HG03521 (cell line): ENCODE data around the gene PSMG1.
A peak's percentile ranks its signal among the peaks of the same experiment; 100 is the strongest.
"Not testable (repeated sequence)": the region's sequence is repeated elsewhere in the genome, so short reads cannot be mapped to it uniquely, and the experiment has no call there.

Experiments
- ATAC-seq: cut with Tn5 transposase; IDR thresholded peaks from one replicate; pipeline ENCODE4 v1.9.1; 2021; ENCODE audit warnings: mild to moderate bottlenecking, moderate library complexity; ENCODE audit not compliant: unreplicated experiment

Gene PSMG1, protein sequence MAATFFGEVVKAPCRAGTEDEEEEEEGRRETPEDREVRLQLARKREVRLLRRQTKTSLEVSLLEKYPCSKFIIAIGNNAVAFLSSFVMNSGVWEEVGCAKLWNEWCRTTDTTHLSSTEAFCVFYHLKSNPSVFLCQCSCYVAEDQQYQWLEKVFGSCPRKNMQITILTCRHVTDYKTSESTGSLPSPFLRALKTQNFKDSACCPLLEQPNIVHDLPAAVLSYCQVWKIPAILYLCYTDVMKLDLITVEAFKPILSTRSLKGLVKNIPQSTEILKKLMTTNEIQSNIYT

GRCh38 chr21:39183272-39184049, at the start of gene PSMG1:
PSMG1 (minus strand) TSS chr21:39183451; CDS start chr21:39183385, 66 bp downstream.
- peak; percentile 88 for ATAC-seq

- no peak for ATAC-seq
Observed at GRCh38 chr21:39232861-39233291, 49.6 kb upstream of the PSMG1 start.

GRCh38 chr21:39224930-39225329, 41.7 kb upstream of the PSMG1 start:
- no peak for ATAC-seq

DNA sequence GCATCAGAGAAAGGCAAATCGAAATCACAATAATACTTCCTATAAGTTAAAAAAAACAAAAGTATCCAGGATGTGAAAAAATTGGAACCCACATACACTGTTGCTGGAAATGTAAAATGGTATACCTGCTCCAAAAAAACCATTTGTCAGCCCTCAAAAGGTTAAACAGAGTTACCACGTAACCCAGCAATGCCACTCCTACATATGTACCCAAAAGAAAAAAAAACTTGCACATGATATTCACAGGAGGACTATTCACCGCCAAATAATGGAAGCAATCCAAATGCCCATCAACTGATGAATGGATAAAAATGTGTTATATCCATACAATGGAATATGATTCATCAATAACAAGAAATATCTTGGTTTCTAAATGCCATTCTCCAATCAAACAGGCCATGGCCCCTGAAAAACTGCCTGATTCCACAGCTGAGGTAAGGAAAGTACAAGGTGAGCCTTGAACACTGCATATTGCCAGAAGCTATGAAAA, 38.8 kb upstream of the PSMG1 start:
- ATAC-seq = no peak

DNA sequence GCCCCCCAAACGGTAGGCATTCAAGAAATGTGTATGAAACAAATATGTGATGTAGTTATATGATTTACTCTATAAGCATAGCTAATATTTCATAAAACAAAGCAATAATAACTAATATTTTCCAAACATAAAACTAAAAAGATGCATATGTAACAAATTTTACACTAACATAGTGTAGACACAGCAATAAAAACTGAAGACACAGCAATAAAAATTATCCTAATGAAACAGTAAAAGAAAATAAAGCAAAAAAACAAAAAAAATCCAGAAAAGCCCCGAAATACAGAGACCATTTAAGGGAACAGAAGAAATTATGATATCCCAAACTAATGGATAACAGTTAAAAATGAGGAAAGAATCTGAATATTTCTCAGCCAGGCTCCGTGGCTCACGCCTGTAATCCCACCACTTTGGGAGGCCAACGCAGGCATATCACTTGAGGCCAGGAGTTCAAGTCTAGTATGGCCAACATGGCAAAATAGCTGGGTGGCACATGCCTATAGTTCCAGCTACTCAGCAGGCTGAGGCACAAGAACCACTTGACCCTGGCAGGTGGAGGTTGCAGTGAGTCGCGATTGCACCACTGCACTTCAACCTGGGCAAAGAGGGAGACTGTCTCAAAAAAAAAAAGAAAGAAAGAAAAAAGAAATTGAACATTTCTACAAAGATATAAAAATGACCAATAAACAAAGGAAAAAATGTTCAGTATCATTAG, 38.2 kb upstream of the PSMG1 start:
- ATAC-seq = no peak

- not testable (repeated sequence) for ATAC-seq
Observed at GRCh38 chr21:39220875-39221274, 37.6 kb upstream of the PSMG1 start.

- no peak for ATAC-seq
Observed at GRCh38 chr21:39220150-39220549, 36.9 kb upstream of the PSMG1 start.

DNA sequence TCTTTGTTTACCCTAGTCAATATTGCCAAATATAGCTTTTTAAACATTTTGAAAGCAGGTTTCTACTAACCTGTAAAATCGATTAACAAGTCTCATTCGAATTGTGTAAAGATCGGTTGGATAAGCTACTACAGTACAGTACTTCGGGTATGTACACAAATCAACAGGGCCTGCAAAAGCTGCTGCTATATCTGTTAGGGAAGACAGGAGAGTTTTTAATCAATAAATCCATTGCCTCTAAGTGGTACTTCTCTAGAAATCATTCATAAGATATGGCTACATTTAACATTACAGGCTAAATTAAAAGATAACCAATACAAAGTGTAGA, 34.8 kb upstream of the PSMG1 start:
- ATAC-seq = no peak

GRCh38 chr21:39217356-39218081, 34.3 kb upstream of the PSMG1 start:
- ATAC-seq = no peak

DNA sequence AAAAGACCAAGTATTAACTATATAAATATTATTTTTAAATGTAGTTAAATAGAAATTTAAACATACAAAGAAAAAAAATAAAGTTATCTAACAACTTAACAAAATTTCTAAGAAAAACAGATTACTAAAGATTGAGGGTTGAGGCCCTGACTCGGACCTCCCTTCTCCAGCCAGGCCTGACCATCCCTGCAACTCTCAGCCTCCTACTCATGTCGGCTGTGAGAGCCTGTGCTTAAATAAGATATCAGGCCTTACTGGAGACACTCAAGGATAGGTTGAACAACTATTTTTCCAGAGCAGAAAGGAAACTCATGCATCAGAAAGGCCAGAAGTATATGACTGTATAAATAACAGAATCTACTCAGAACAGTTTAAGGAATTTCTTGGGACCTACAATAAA, 33.0 kb upstream of the PSMG1 start:
- no peak for ATAC-seq

GRCh38 chr21:39215078-39215477, 31.8 kb upstream of the PSMG1 start:
- ATAC-seq = no peak

DNA sequence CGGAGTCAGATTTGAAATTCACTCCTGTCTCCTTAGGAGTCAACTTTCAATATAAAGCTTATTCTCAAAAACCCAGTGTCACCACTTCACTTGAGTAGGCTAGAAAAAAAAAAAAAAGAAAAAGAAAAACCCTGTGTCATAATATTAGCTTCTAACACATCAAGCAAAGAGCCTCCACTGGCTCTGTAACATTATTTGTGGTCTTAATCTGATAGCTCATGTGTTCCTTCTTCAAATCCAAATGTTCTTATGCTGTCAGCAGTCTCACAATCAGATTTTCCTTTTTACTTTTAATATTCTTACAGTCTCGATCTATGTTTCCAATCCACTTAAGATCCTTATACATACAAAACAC, 26.1 kb upstream of the PSMG1 start:
- ATAC-seq = no peak

- ATAC-seq = no peak
Observed at GRCh38 chr21:39208624-39209333, 25.5 kb upstream of the PSMG1 start.

DNA sequence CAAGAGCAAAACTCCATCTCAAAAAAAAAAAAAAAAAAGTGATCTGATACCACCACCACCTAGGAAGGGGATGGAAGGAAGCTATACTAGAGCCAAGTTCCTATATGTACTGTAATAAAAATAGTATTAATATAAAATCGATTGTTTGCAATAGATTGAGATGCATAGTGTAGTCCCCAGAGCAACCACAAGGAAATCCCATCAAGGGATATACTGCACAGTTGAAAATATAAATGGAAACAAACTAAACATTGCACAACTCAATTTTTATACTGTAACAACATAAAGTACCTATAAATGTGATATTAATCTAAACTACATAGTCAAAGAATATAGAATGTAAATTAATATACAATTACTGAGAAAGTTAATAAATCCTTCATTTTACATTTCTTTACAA, 20.9 kb upstream of the PSMG1 start:
- no peak for ATAC-seq

DNA sequence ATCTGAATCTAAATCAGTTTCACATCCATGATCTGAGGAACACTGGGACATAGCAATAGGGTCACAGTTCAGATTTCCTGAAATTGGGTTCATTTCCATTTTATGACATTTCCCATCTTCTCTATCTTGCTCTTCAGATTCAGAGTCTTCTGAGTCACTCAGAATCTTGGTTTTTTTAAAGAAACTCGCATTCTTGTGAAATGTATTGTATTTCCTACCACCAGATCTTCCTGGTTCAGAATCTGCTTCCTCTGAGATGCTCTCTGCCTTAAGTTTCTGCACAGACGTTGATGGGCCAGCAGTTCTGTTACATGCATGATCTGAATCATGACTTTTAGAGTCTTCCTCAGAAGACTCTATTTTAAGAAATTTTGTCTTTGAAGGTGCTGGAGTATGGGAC, 15.5 kb upstream of the PSMG1 start:
- ATAC-seq = no peak

DNA sequence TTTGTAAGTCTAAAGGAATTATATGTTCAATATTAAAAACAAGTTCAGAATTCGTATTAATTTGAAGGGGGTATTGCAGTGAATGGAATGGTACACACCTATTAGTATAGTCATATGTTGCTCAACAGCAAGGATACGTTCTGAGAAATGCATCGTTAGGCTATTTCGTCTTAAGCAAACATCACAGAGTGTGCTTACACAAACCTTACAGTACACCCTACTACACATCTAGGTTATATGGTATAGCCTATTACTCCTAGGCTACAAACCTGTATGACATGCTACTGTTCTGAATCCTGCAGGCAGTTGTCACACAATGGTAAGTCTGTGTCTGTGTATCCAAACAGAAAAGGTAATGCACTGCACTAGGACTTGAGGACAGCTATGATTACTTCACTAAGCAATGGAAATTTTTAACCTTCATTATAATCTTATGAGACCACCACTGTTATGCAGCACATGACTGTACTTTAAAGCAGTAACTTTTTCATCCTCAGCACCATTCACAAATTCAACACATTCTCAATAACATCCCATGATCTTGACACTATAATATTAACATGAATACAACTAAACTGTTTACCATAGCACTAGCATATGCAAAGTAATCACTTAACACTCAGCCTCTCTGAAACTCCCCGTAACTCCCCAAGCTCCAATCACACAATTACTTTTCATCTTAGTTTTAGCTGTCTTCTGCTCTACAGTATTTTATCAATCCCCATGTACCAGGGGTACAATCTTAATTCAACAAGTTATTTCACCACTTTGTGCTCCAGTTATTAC, 14.4 kb upstream of the PSMG1 start:
- no peak for ATAC-seq

GRCh38 chr21:39196838-39197237, 13.6 kb upstream of the PSMG1 start:
- no peak for ATAC-seq

DNA sequence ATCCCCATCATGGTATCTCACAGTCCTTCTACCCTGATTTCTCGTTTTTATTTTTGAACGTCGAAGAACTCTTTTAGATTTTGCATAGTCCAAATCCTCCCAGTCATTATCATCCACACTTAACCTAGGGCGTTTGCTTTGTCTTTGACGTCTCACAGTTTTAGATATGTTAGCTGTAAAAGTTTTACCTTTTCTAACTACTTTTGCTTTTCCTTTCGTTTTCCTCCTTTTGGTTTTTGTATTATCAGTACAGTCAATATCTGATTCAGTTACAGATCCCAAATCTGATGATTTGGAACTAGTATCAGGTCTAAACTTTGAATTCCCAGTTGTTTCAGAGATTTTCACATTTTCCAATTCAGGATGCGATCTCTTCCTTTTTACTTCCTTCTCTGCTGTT, 13.1 kb upstream of the PSMG1 start:
- ATAC-seq = no peak

GRCh38 chr21:39193380-39193779, 10.1 kb upstream of the PSMG1 start:
- ATAC-seq = no peak
